HL-60 (cell line): ENCODE measurements around the gene IL1A.

Source experiments
- CTCF ChIP-seq: IDR thresholded peaks from one replicate; pipeline ENCODE4 v1.5.1; 2011; ENCODE audit warnings: low read length, control low read depth, inconsistent platforms; ENCODE audit not compliant: insufficient read depth
- TF ChIP-seq, protein P1 (sequence below): IDR thresholded peaks from 2 replicates; pipeline ENCODE4 v1.6.1; 2012; ENCODE audit warnings: low read depth; ENCODE audit not compliant: insufficient replicate concordance

GRCh38 chr2:112727276-112728028, 56.8 kb downstream of the IL1A start:
- TF ChIP-seq, protein P1, sequence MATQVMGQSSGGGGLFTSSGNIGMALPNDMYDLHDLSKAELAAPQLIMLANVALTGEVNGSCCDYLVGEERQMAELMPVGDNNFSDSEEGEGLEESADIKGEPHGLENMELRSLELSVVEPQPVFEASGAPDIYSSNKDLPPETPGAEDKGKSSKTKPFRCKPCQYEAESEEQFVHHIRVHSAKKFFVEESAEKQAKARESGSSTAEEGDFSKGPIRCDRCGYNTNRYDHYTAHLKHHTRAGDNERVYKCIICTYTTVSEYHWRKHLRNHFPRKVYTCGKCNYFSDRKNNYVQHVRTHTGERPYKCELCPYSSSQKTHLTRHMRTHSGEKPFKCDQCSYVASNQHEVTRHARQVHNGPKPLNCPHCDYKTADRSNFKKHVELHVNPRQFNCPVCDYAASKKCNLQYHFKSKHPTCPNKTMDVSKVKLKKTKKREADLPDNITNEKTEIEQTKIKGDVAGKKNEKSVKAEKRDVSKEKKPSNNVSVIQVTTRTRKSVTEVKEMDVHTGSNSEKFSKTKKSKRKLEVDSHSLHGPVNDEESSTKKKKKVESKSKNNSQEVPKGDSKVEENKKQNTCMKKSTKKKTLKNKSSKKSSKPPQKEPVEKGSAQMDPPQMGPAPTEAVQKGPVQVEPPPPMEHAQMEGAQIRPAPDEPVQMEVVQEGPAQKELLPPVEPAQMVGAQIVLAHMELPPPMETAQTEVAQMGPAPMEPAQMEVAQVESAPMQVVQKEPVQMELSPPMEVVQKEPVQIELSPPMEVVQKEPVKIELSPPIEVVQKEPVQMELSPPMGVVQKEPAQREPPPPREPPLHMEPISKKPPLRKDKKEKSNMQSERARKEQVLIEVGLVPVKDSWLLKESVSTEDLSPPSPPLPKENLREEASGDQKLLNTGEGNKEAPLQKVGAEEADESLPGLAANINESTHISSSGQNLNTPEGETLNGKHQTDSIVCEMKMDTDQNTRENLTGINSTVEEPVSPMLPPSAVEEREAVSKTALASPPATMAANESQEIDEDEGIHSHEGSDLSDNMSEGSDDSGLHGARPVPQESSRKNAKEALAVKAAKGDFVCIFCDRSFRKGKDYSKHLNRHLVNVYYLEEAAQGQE, result no peak
- no peak for TF ChIP-seq CTCF
